Measurements from ENCODE around the gene CD207. TPM values are rescaled to one million over a fixed set of nuclear protein-coding genes. Genes with fewer than 3 reads are reported as not detected.

The CD207 gene
- total and polyA plus RNA-seq, 7 experiments from 2014 or later, result 0.27 TPM; not detected in 6

DNA sequence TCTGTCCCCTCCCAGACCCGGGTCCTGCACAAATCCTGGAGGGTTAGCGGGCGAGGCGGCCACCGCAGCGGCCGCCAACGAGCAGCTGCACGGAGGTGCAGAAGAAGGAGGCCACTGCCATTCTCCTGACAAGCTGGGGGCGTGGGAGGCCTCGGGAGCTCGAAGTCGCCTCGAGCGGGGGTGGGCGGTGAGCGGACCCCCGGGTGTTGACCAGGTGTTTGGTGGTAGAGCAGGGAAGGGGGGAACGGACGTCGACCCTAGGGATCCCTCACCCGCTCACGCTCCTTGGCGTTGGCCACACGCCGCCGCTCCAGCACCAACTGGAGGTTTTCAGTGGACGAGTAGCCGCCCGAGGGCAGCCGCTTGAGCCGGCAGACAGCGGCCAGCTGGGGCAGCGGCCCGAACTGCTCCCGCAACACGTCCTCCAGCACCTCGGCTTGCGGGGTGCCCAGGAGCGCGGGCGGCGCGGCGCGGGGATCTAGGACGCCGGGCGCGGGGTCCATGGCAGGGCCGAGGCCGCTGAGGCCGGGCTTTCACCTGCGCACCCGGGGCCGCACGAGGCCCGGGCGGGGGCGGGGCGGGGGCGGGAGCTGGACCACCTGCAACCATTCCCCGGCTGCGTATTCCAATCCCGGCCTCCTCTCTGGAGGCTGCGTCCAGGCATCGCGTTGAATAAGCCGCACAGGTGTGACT, 45.3 kb downstream of the CD207 start, which contains the start of gene FIGLA:
Gene FIGLA, minus strand, starts transcription at position 508 of the 693 bp plus-strand sequence. Its CDS starts 5 bp downstream, at position 503.
- Histone ChIP-seq H3K4me1 (ENCODE audit: control insufficient read depth in 2 of 2, insufficient read depth in 2 of 2, low read length in 2 of 2) (no peaks in the 10 kb centered on the region), H3K9me3 (ENCODE audit: control insufficient read depth in 2 of 3, low read length in 3 of 3) (no peaks in the 10 kb centered on the region), H3K27me3 (ENCODE audit: control insufficient read depth in 2 of 2, insufficient read depth in 2 of 2, low read length in 2 of 2) (peaks cover 0 to 5% of the 10 kb centered on the region in 2 donors), H3K36me3 (ENCODE audit: control insufficient read depth in 2 of 3, insufficient read depth in 3 of 3, low read length in 3 of 3) (no peaks in the 10 kb centered on the region), H3K4me3 (ENCODE audit: low read length) (peak within 1 kb of the TSS; percentile 43), H3K27ac (ENCODE audit: low read depth, low read length) (no peak within 1 kb of the TSS)
- CTCF ChIA-PET, result interaction anchor here (0.6 to 2.9 kb wide), 10 partner anchors 9 to 720 kb away, joined by 3 to 13 read pairs (median 5); no protein-coding TSS in a partner anchor
- peaks cover 41 to 68% (median 47%) of the 10 kb centered on the region in 5 donors for H3K27me3 Mint-ChIP-seq
- peak within 1 kb of the TSS; percentile 79 to 93 (median 86) for H3K4me3 Mint-ChIP-seq
- POLR2A ChIA-PET, result no interaction called here
- intact Hi-C loops (cut with micrococcal nuclease), result no loop called here
- H3K4me1 Mint-ChIP-seq, result peaks cover 7 to 20% (median 10%) of the 10 kb centered on the region in 7 donors
- no peaks in the 10 kb centered on the region for H3K9me3 Mint-ChIP-seq
- peak within 1 kb of the TSS in 1 of 9 donors; percentile 69 for H3K27ac Mint-ChIP-seq
- no peaks in the 10 kb centered on the region for H3K36me3 Mint-ChIP-seq
- ATAC-seq (peak; percentile 20), DNase-seq (no peak)

- Histone ChIP-seq H3K9me3 (ENCODE audit: control insufficient read depth in 2 of 3, low read length in 3 of 3) (no peaks in the 10 kb centered on the region), H3K36me3 (ENCODE audit: control insufficient read depth in 2 of 3, insufficient read depth in 3 of 3, low read length in 3 of 3) (no peaks in the 10 kb centered on the region), H3K27me3 (ENCODE audit: control insufficient read depth in 2 of 2, insufficient read depth in 2 of 2, low read length in 2 of 2) (peaks cover 0 to 5% of the 10 kb centered on the region in 2 donors), H3K27ac (ENCODE audit: low read depth, low read length) (no peak overlapping the region), H3K4me1 (ENCODE audit: control insufficient read depth in 2 of 2, insufficient read depth in 2 of 2, low read length in 2 of 2) (no peaks in the 10 kb centered on the region), H3K4me3 (ENCODE audit: low read length) (peak overlapping the region; percentile 43)
- POLR2A ChIA-PET, result no interaction called here
- Mint-ChIP-seq H3K36me3 (no peaks in the 10 kb centered on the region), H3K27me3 (peaks cover 41 to 70% (median 47%) of the 10 kb centered on the region in 5 donors), H3K27ac (peak overlapping the region in 1 of 9 donors; percentile 69), H3K4me3 (peak overlapping the region; percentile 79 to 93 (median 86)), H3K4me1 (peaks cover 9 to 22% (median 12%) of the 10 kb centered on the region in 7 donors), H3K9me3 (no peaks in the 10 kb centered on the region)
- CTCF ChIA-PET, result interaction anchor here (0.6 to 2.9 kb wide), 11 partner anchors 8 to 283 kb away, joined by 3 to 13 read pairs (median 5); no protein-coding TSS in a partner anchor
- intact Hi-C loops (cut with micrococcal nuclease), result loop anchor here (1.0 to 5.0 kb wide), 7 partner anchors 73 to 237 kb away; partner anchors contain the start of gene TGFA (in 1 of the 2)
- DNase-seq (peak; percentile 44 to 70 (median 67)), ATAC-seq (peak; percentile 81)
Measured at GRCh38 chr2:70789304-70790135, 46.1 kb downstream of the CD207 start.

DNA sequence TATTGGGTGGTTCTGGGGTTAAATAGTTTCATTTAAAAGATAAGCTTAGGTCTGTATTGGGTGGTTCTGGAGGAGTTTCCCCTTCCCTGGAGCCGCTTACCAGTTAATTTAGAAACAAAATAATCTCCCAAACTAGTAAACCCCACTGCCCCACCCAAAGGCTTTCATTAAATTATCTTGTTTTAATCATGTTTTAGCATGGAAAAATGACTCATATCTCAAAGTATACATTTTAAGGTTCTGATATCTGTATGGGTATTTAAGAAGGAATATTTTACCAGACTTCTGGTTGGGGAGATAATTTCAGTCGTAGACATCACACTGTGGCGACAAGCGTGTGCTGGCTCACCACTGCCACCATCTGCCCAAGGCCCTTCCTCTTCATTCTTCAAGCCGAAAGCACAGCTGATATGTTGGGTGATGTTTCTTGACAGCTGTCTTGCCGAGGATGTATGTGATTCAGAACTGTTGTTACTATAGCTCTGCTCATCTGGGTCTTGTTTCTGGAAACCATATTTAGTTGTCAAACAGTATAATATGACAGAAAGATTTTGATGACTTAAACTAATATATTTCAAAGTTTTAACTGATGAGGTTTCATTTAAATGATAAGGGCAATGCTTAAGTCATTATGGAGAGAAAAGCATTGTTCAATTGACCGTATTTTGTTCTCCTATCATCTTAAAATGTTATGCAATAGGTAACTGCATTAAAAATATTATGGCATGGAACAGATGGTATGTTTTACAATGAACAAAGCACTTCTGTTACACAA, 50.3 kb downstream of the CD207 start:
- CTCF ChIA-PET, result interaction anchor here (0.6 to 3.3 kb wide), 12 partner anchors 10 to 482 kb away, joined by 3 to 45 read pairs (median 3); no protein-coding TSS in a partner anchor
- peak; percentile 79 for ATAC-seq
- no peaks in the 10 kb centered on the region for H3K36me3 Mint-ChIP-seq
- H3K27ac Mint-ChIP-seq, result peak overlapping the region in 1 of 9 donors; percentile 78
- no peaks in the 10 kb centered on the region for H3K36me3 ChIP-seq (ENCODE audit: control insufficient read depth in 2 of 3, insufficient read depth in 3 of 3, low read length in 3 of 3)
- H3K27me3 ChIP-seq (ENCODE audit: control insufficient read depth in 2 of 2, insufficient read depth in 2 of 2, low read length in 2 of 2), result peaks cover 0 to 5% of the 10 kb centered on the region in 2 donors
- no peaks in the 10 kb centered on the region for H3K9me3 Mint-ChIP-seq
- H3K4me3 ChIP-seq (ENCODE audit: low read length), result no peak overlapping the region
- H3K27ac ChIP-seq (ENCODE audit: low read depth, low read length), result no peak overlapping the region
- POLR2A ChIA-PET, result interaction anchor here (0.6 kb wide), 1 partner anchor 640 kb away, joined by 3 read pairs; no protein-coding TSS in a partner anchor
- no peaks in the 10 kb centered on the region for H3K4me1 ChIP-seq (ENCODE audit: control insufficient read depth in 2 of 2, insufficient read depth in 2 of 2, low read length in 2 of 2)
- DNase-seq, result peak in 6 of 9 donors; percentile 19 to 68 (median 56)
- peaks cover 9 to 12% (median 12%) of the 10 kb centered on the region in 7 donors for H3K4me1 Mint-ChIP-seq
- no peaks in the 10 kb centered on the region for H3K9me3 ChIP-seq (ENCODE audit: control insufficient read depth in 2 of 3, low read length in 3 of 3)
- intact Hi-C loops (cut with micrococcal nuclease), result loop anchor here (1.0 to 5.0 kb wide), 4 partner anchors 130 to 481 kb away; partner anchors contain the start of gene TGFA (in 1 of the 2)
- no peak overlapping the region for H3K4me3 Mint-ChIP-seq
- H3K27me3 Mint-ChIP-seq, result peaks cover 22 to 40% (median 24%) of the 10 kb centered on the region in 5 donors

- Histone ChIP-seq H3K4me3 (ENCODE audit: low read length) (no peak overlapping the region), H3K9me3 (ENCODE audit: control insufficient read depth in 2 of 3, low read length in 3 of 3) (no peaks in the 10 kb centered on the region), H3K4me1 (ENCODE audit: control insufficient read depth in 2 of 2, insufficient read depth in 2 of 2, low read length in 2 of 2) (no peaks in the 10 kb centered on the region), H3K27ac (ENCODE audit: low read depth, low read length) (no peak overlapping the region), H3K27me3 (ENCODE audit: control insufficient read depth in 2 of 2, insufficient read depth in 2 of 2, low read length in 2 of 2) (no peaks in the 10 kb centered on the region), H3K36me3 (ENCODE audit: control insufficient read depth in 2 of 3, insufficient read depth in 3 of 3, low read length in 3 of 3) (no peaks in the 10 kb centered on the region)
- ATAC-seq (no peak), DNase-seq (no peak)
- H3K9me3 Mint-ChIP-seq, result no peaks in the 10 kb centered on the region
- peaks cover 15 to 34% (median 18%) of the 10 kb centered on the region in 5 donors for H3K27me3 Mint-ChIP-seq
- H3K4me1 Mint-ChIP-seq, result peaks cover 4 to 7% (median 6%) of the 10 kb centered on the region in 7 donors
- no peaks in the 10 kb centered on the region for H3K36me3 Mint-ChIP-seq
- POLR2A ChIA-PET, result no interaction called here
- intact Hi-C loops (cut with micrococcal nuclease), result loop anchor here in 1 of 2 donors (2.0 kb wide), 1 partner anchor 480 kb away; no protein-coding TSS in a partner anchor
- no peak overlapping the region for H3K4me3 Mint-ChIP-seq
- H3K27ac Mint-ChIP-seq, result no peak overlapping the region
- CTCF ChIA-PET, result interaction anchor here (0.7 to 3.3 kb wide), 7 partner anchors 124 to 481 kb away, joined by 3 to 45 read pairs (median 3); no protein-coding TSS in a partner anchor
Measured at GRCh38 chr2:70784320-70784719, 51.3 kb downstream of the CD207 start.

Other genes with a start within 250 kb of the CD207 start
- 10 to 100 TPM in 1 of 5 experiments, 1 to 10 TPM in 4; 5.8 to 18.8 (median 7.7) TPM for gene ADD2, start 67.6 kb downstream of the CD207 start, total RNA-seq
- gene ADD2, start 67.6 kb downstream of the CD207 start, polyA plus RNA-seq, result 1 to 10 TPM; 1.8 to 5.3 TPM
- gene FIGLA, start 45.2 kb downstream of the CD207 start, total RNA-seq, result not detected
- gene FIGLA, start 45.2 kb downstream of the CD207 start, polyA plus RNA-seq, result not detected
- 1 to 10 TPM in 1 of 5 experiments, under 1 TPM in 1, not detected in 3; 0.19 to 1.6 TPM for gene CLEC4F, start 15.2 kb downstream of the CD207 start, total RNA-seq
- not detected for gene CLEC4F, start 15.2 kb downstream of the CD207 start, polyA plus RNA-seq
- gene VAX2, start 64.8 kb upstream of the CD207 start, total RNA-seq, result not detected
- not detected for gene VAX2, start 64.8 kb upstream of the CD207 start, polyA plus RNA-seq
- gene ATP6V1B1, start 100.1 kb upstream of the CD207 start, total RNA-seq, result not detected
- gene ATP6V1B1, start 100.1 kb upstream of the CD207 start, polyA plus RNA-seq, result not detected
- gene ANKRD53, start 142.8 kb upstream of the CD207 start, total RNA-seq, result 1 to 10 TPM in 1 of 5 experiments, under 1 TPM in 3, not detected in 1; 0.21 to 1.5 (median 0.63) TPM
- gene ANKRD53, start 142.8 kb upstream of the CD207 start, polyA plus RNA-seq, result not detected
- gene TEX261, start 159.1 kb upstream of the CD207 start, total RNA-seq, result 10 to 100 TPM; 33.2 to 66.3 (median 56.4) TPM
- 10 to 100 TPM; 35.6 to 44.4 TPM for gene TEX261, start 159.1 kb upstream of the CD207 start, polyA plus RNA-seq
- gene NAGK, start 232.8 kb upstream of the CD207 start, total RNA-seq, result 100 to 1,000 TPM in 4 of 5 experiments, 10 to 100 TPM in 1; 92.4 to 169 (median 127) TPM
- 10 to 100 TPM; 44.8 to 69.3 TPM for gene NAGK, start 232.8 kb upstream of the CD207 start, polyA plus RNA-seq

Measured in naive thymus-derived CD4-positive, alpha-beta T cell (primary cell).